ENCODE results near the gene CALHM4. TPM values are rescaled to one million over a fixed set of nuclear protein-coding genes. Genes with fewer than 3 reads are reported as not detected.

CALHM4 gene
- total RNA-seq, 3 donors from 2014 or later (not counting 1 experiment from before 2014, with no cell fraction given), result not detected

DNA sequence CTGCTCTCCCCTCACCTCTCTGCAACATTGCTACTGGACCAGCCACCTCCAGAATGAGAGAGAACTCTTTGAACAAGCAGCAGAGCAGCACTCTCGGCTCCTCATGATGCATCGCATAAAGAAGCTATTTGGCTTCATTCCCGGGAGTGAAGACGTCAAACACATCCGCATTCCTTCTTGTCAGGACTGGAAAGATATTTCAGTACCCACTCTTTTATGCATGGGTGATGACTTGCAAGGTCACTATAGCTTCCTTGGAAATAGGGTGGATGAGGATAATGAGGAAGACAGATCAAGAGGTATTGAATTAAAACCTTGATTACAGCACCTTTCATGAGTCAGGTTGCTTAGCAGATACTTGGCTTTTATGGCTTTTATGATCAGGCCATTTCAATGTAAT, 4.3 kb downstream of the CALHM4 start:
- H3K4me1 ChIP-seq (ENCODE audit: control insufficient read depth, insufficient read depth, low read length), result no peaks in the 10 kb centered on the region
- ATAC-seq (no peak), DNase-seq (no peak)
- H3K9me3 ChIP-seq (ENCODE audit: control insufficient read depth, insufficient read depth, low read length), result no peaks in the 10 kb centered on the region
- WGBS (ENCODE audit: insufficient coverage), result 96% methylated on average over 5 of the region's 5 CpGs
- H3K36me3 Mint-ChIP-seq, result no peaks in the 10 kb centered on the region
- H3K4me1 Mint-ChIP-seq, result no peaks in the 10 kb centered on the region
- H3K4me3 Mint-ChIP-seq, result no peak overlapping the region
- H3K4me3 ChIP-seq (ENCODE audit: low read length), result no peak overlapping the region
- peaks cover 19 to 23% of the 10 kb centered on the region in 2 donors for H3K27me3 Mint-ChIP-seq (ENCODE audit: low read depth in 2 of 2)
- TF ChIP-seq, protein P1, sequence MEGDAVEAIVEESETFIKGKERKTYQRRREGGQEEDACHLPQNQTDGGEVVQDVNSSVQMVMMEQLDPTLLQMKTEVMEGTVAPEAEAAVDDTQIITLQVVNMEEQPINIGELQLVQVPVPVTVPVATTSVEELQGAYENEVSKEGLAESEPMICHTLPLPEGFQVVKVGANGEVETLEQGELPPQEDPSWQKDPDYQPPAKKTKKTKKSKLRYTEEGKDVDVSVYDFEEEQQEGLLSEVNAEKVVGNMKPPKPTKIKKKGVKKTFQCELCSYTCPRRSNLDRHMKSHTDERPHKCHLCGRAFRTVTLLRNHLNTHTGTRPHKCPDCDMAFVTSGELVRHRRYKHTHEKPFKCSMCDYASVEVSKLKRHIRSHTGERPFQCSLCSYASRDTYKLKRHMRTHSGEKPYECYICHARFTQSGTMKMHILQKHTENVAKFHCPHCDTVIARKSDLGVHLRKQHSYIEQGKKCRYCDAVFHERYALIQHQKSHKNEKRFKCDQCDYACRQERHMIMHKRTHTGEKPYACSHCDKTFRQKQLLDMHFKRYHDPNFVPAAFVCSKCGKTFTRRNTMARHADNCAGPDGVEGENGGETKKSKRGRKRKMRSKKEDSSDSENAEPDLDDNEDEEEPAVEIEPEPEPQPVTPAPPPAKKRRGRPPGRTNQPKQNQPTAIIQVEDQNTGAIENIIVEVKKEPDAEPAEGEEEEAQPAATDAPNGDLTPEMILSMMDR (IDR thresholded peaks at IDR 0.05), result no peak
- H3K27ac Mint-ChIP-seq, result no peak overlapping the region
- intact Hi-C loops (cut with micrococcal nuclease), result no loop called here
- H3K27ac ChIP-seq (ENCODE audit: low read length), result no peak overlapping the region
- no peaks in the 10 kb centered on the region for H3K9me3 Mint-ChIP-seq
- peaks cover 2% of the 10 kb centered on the region for H3K27me3 ChIP-seq (ENCODE audit: control insufficient read depth, insufficient read depth, low read length)
- H3K36me3 ChIP-seq (ENCODE audit: control insufficient read depth, insufficient read depth, low read length), result no peaks in the 10 kb centered on the region

DNA sequence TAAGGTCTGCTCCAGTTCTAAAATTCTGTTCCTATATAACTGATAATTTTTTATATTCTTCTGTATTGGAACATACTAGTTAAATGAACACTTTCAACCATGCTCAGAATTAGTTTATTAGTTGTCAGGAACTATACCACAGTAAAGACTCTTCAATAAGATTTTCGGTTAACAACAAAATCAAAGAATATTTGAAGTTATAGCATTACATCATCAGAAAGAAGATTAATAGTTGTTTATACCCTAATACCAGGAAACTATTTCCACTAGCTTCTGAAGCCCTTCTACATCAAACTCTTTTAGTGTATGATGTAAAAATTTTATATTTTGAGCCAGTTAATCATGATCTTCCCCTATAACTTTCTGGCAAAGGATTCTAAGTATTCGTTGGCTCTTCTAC, 6.6 kb downstream of the CALHM4 start:
- DNase-seq (no peak), ATAC-seq (no peak)
- no peak overlapping the region for H3K4me3 Mint-ChIP-seq
- Histone ChIP-seq H3K27me3 (ENCODE audit: control insufficient read depth, insufficient read depth, low read length) (peaks cover 8% of the 10 kb centered on the region), H3K4me3 (ENCODE audit: low read length) (no peak overlapping the region), H3K27ac (ENCODE audit: low read length) (no peak overlapping the region), H3K9me3 (ENCODE audit: control insufficient read depth, insufficient read depth, low read length) (no peaks in the 10 kb centered on the region), H3K36me3 (ENCODE audit: control insufficient read depth, insufficient read depth, low read length) (no peaks in the 10 kb centered on the region), H3K4me1 (ENCODE audit: control insufficient read depth, insufficient read depth, low read length) (peaks cover 5% of the 10 kb centered on the region)
- no CpG with 5 or more reads among the region's 2 CpGs for WGBS (ENCODE audit: insufficient coverage)
- H3K27ac Mint-ChIP-seq, result no peak overlapping the region
- no peaks in the 10 kb centered on the region for H3K36me3 Mint-ChIP-seq
- intact Hi-C loops (cut with micrococcal nuclease), result loop anchor here (2.0 to 5.0 kb wide), 2 partner anchors 273 to 343 kb away; no protein-coding TSS in a partner anchor
- no peaks in the 10 kb centered on the region for H3K4me1 Mint-ChIP-seq
- peaks cover 24 to 25% of the 10 kb centered on the region in 2 donors for H3K27me3 Mint-ChIP-seq (ENCODE audit: low read depth in 2 of 2)
- no peaks in the 10 kb centered on the region for H3K9me3 Mint-ChIP-seq
- TF ChIP-seq, protein P1 (IDR thresholded peaks at IDR 0.05), result no peak

DNA sequence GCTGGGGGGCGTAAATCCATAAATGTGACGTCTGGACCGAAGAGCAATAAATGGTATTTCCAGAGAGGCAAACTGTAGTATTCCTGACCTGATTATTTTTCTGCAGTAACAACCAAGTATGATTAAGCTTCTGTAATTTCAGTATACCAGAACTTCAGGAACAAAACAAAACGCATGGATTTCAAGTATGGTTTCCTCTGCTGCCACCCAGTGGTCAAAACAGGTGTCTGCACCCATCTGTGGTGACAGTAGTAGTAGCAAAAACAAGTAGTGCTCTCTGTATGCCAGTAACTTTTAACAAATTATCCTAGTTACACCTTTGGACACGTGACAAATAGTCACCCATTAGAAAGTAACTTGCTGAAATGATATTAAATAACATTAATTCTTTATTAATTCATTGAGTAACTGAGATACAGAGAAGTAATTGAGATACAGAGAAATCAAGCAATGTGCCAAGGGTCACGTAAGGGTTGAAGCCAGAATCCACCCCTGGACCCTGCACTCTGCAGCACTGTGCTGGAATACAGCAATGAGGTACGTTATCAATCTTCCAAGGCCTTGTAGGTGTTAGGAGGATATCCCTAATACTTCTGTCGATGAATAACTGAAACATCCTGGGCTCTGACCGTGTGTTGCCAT, 7.9 kb downstream of the CALHM4 start:
- no peak overlapping the region for H3K4me3 ChIP-seq (ENCODE audit: low read length)
- H3K36me3 ChIP-seq (ENCODE audit: control insufficient read depth, insufficient read depth, low read length), result no peaks in the 10 kb centered on the region
- Mint-ChIP-seq H3K4me3 (no peak overlapping the region), H3K36me3 (no peaks in the 10 kb centered on the region), H3K9me3 (no peaks in the 10 kb centered on the region), H3K4me1 (no peaks in the 10 kb centered on the region), H3K27ac (no peak overlapping the region), H3K27me3 (ENCODE audit: low read depth in 2 of 2) (peaks cover 31 to 35% of the 10 kb centered on the region in 2 donors)
- peaks cover 8% of the 10 kb centered on the region for H3K4me1 ChIP-seq (ENCODE audit: control insufficient read depth, insufficient read depth, low read length)
- no peaks in the 10 kb centered on the region for H3K9me3 ChIP-seq (ENCODE audit: control insufficient read depth, insufficient read depth, low read length)
- intact Hi-C loops (cut with micrococcal nuclease), result loop anchor here (2.0 to 5.0 kb wide), 2 partner anchors 275 to 344 kb away; no protein-coding TSS in a partner anchor
- DNase-seq, result peak; percentile 54 to 84
- TF ChIP-seq, protein P1 (IDR thresholded peaks at IDR 0.05), result peak; percentile 93
- ATAC-seq, result peak; percentile 83 to 95 (median 90)
- WGBS (ENCODE audit: insufficient coverage), result 71% methylated on average over 8 of the region's 9 CpGs
- H3K27me3 ChIP-seq (ENCODE audit: control insufficient read depth, insufficient read depth, low read length), result peaks cover 10% of the 10 kb centered on the region
- H3K27ac ChIP-seq (ENCODE audit: low read length), result no peak overlapping the region

DNA sequence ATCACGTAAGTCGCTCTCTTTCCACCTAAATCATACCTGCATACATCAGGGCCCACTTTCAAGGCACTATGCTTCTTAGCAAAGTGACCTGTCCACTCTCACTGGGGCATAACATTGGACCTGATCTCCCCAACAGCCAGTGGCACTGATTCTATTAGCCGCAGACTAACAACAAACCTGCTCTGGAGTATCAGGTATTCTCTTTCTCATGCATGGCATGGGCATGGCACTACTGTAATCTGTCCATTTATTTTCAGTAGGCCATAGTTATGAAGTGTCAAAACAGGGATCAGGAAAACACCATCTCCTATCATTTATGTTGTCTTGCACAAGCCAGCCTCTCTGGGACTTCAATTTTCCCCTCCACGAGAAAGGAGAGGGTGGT, 8.5 kb downstream of the CALHM4 start:
- Mint-ChIP-seq H3K27ac (no peak overlapping the region), H3K9me3 (no peaks in the 10 kb centered on the region), H3K4me1 (no peaks in the 10 kb centered on the region), H3K4me3 (no peak overlapping the region), H3K36me3 (no peaks in the 10 kb centered on the region), H3K27me3 (ENCODE audit: low read depth in 2 of 2) (peaks cover 35 to 40% of the 10 kb centered on the region in 2 donors)
- H3K36me3 ChIP-seq (ENCODE audit: control insufficient read depth, insufficient read depth, low read length), result no peaks in the 10 kb centered on the region
- ATAC-seq, result no peak
- H3K27me3 ChIP-seq (ENCODE audit: control insufficient read depth, insufficient read depth, low read length), result peaks cover 10% of the 10 kb centered on the region
- no peak overlapping the region for H3K27ac ChIP-seq (ENCODE audit: low read length)
- intact Hi-C loops (cut with micrococcal nuclease), result loop anchor here (5.0 kb wide), 1 partner anchor 345 kb away; no protein-coding TSS in a partner anchor
- no peak for DNase-seq
- no peak overlapping the region for H3K4me3 ChIP-seq (ENCODE audit: low read length)
- WGBS (ENCODE audit: insufficient coverage), result 98% methylated on average over 3 of the region's 4 CpGs
- peaks cover 8% of the 10 kb centered on the region for H3K4me1 ChIP-seq (ENCODE audit: control insufficient read depth, insufficient read depth, low read length)
- TF ChIP-seq, protein P1 (IDR thresholded peaks at IDR 0.05), result no peak
- no peaks in the 10 kb centered on the region for H3K9me3 ChIP-seq (ENCODE audit: control insufficient read depth, insufficient read depth, low read length)

Data from natural killer cell (primary cell).